A673 (cell line): Measurements from ENCODE around the gene SMYD3. TPM values are rescaled to one million over a fixed set of nuclear protein-coding genes. Genes with fewer than 3 reads are reported as not detected.
A peak's percentile ranks its signal among the peaks of the same experiment; 100 is the strongest.

Experiments
- BruUV-seq: library from RNA; stranded (reverse); fragments of 400-500 nt; replicated peaks from 2 replicates; lab custom pipeline; 2021; lab: Mats Ljungman, UMichigan
- CTCF ChIA-PET: fragments of 300-600 bp; sonication (Branson Sonifier 250); formaldehyde crosslinking; loops from one replicate; lab custom pipeline; 2022; ENCODE audit warnings: antibody characterized with exemption; lab: Charles Lee
- POLR2A ChIA-PET: fragments of 300-600 bp; sonication (Branson Sonifier 250); formaldehyde crosslinking; loops from one replicate; lab custom pipeline; 2022; ENCODE audit warnings: antibody characterized with exemption; ENCODE audit not compliant: low non-redundant PET; lab: Charles Lee
- DNase-seq: peaks from one replicate; pipeline ENCODE4 v3.0.0-alpha.2; 2015; ENCODE audit warnings: low spot score
- H3K27ac ChIP-seq: fragments of 200-600 bp; sonication (generic); 2 replicates; pipeline ENCODE4 v1.5.1; 2016; ENCODE audit warnings: mixed run types, low read depth, mild to moderate bottlenecking, mixed read lengths, antibody characterized with exemption, low read length; ENCODE audit not compliant: poor library complexity, severe bottlenecking
- H3K27me3 ChIP-seq: fragments of 200-600 bp; sonication (generic); replicated peaks from 2 replicates; pipeline ENCODE4 v1.6.1; 2017; ENCODE audit warnings: mixed run types, low read depth, mild to moderate bottlenecking, mixed read lengths, antibody characterized with exemption, low read length; ENCODE audit not compliant: insufficient read depth, poor library complexity
- H3K36me3 ChIP-seq: fragments of 200-600 bp; sonication (generic); 2 replicates; pipeline ENCODE4 v1.6.1; 2016; ENCODE audit warnings: mixed run types, mild to moderate bottlenecking, mixed read lengths, antibody characterized with exemption, low read length; ENCODE audit not compliant: insufficient read depth, poor library complexity, severe bottlenecking
- H3K4me1 ChIP-seq: fragments of 200-600 bp; sonication (generic); 2 replicates; pipeline ENCODE4 v1.6.1; 2017; ENCODE audit warnings: mixed run types, mild to moderate bottlenecking, mixed read lengths, antibody characterized with exemption, low read length; ENCODE audit not compliant: insufficient read depth, poor library complexity, severe bottlenecking
- H3K4me3 ChIP-seq: fragments of 200-600 bp; sonication (generic); 2 replicates; pipeline ENCODE4 v1.5.1; 2016; ENCODE audit warnings: low read depth, mixed run types, mild to moderate bottlenecking, mixed read lengths, low read length; ENCODE audit not compliant: poor library complexity, severe bottlenecking
- H3K9me3 ChIP-seq: fragments of 200-600 bp; sonication (generic); 2 replicates; pipeline ENCODE4 v1.6.1; 2016; ENCODE audit warnings: mixed run types, low read depth, mild to moderate bottlenecking, mixed read lengths, antibody characterized with exemption, low read length; ENCODE audit not compliant: poor library complexity, severe bottlenecking
- CTCF ChIP-seq: fragments of 300-800, 200-600 bp; sonication (generic); conservative IDR thresholded peaks from 2 replicates; pipeline ENCODE4 v1.5.1; 2017; ENCODE audit warnings: low read depth, mild to moderate bottlenecking, antibody characterized with exemption, low read length, moderate library complexity, mixed read lengths
- EZH2 ChIP-seq: fragments of 200-600 bp; sonication (generic); IDR thresholded peaks from 2 replicates; pipeline ENCODE4 v1.6.1; 2017; ENCODE audit warnings: borderline replicate concordance, low read depth, mild to moderate bottlenecking, mixed read lengths, antibody characterized with exemption, low read length; ENCODE audit not compliant: poor library complexity, severe bottlenecking
- intact Hi-C: fragments of 100-400 bp; cut with micrococcal nuclease; formaldehyde crosslinking; loops from one replicate; pipeline ENCODE4 v1.10.0; 2022; ENCODE audit not compliant: unreplicated experiment
- total RNA-seq: library from RNA; stranded (reverse); gene quantifications from 2 replicates; pipeline ENCODE4 v1.2.3, GENCODE V29; 2021

The SMYD3 gene
- total RNA-seq, 1 experiment from 2014 or later, result 29.0 TPM

GRCh38 chr1:246104927-246105326 is 402.2 kb downstream of the SMYD3 start:
- ChIA-PET CTCF (no interaction called here), POLR2A (no interaction called here)
- Histone ChIP-seq H3K27ac (no peak overlapping the region), H3K4me3 (no peak overlapping the region), H3K27me3 (no peaks in the 10 kb centered on the region), H3K4me1 (peaks cover 8% of the 10 kb centered on the region), H3K36me3 (no peaks in the 10 kb centered on the region), H3K9me3 (no peaks in the 10 kb centered on the region)
- no peak for TF ChIP-seq EZH2
- no peak for TF ChIP-seq CTCF
- BruUV-seq, result no TSS peak
- intact Hi-C loops, result no loop called here
- no peak for DNase-seq

GRCh38 chr1:246099570-246099969 is 407.5 kb downstream of the SMYD3 start:
- CTCF ChIA-PET, result no interaction called here
- no peak overlapping the region for H3K27ac ChIP-seq

GRCh38 chr1:246096356-246096755 is 410.7 kb downstream of the SMYD3 start:
- Histone ChIP-seq H3K27ac (no peak overlapping the region), H3K4me1 (no peaks in the 10 kb centered on the region), H3K4me3 (no peak overlapping the region), H3K36me3 (no peaks in the 10 kb centered on the region), H3K9me3 (no peaks in the 10 kb centered on the region), H3K27me3 (no peaks in the 10 kb centered on the region)
- ChIA-PET CTCF (no interaction called here), POLR2A (no interaction called here)
- intact Hi-C loops, result no loop called here
- TF ChIP-seq CTCF (no peak), EZH2 (no peak)
- BruUV-seq, result no TSS peak
- no peak for DNase-seq

More at GRCh38 chr1:246099570-246099969, 407.5 kb downstream of the SMYD3 start:
- no TSS peak for BruUV-seq
- no peaks in the 10 kb centered on the region for H3K36me3 ChIP-seq
- no peak overlapping the region for H3K4me3 ChIP-seq
- no peaks in the 10 kb centered on the region for H3K4me1 ChIP-seq
- POLR2A ChIA-PET, result no interaction called here
- TF ChIP-seq CTCF, result no peak
- TF ChIP-seq EZH2, result no peak
- DNase-seq, result peak; percentile 7
- H3K27me3 ChIP-seq, result no peaks in the 10 kb centered on the region
- no peaks in the 10 kb centered on the region for H3K9me3 ChIP-seq
- intact Hi-C loops, result no loop called here
